Thoracic aorta (tissue), 2 donors: ENCODE measurements around the gene ATP6V1G3. TPM values are rescaled to one million over a fixed set of nuclear protein-coding genes. Genes with fewer than 3 reads are reported as not detected.

ENCODE experiments used
- ATAC-seq: fragments of 150-250 bp; one replicate; pipeline ENCODE4 v1.8.0; 2017; ENCODE audit warnings: low read depth; ENCODE audit not compliant: insufficient number of reproducible peaks, low FRiP score
- DNase-seq: peaks from one replicate; pipeline ENCODE4 v3.0.0-alpha.2; 2020; ENCODE audit warnings: low spot score
- H3K27ac ChIP-seq, 2 donors: fragments of 200-600 bp; sonication (generic); 1 replicate in 1 of 2; 2 replicates in 1 of 2; pipeline ENCODE4 v1.5.1; 2016; ENCODE audit warnings: mild to moderate bottlenecking in 2 of 2, moderate library complexity in 2 of 2
- H3K27me3 ChIP-seq: fragments of 200-600 bp; sonication (generic); replicated peaks from 2 replicates; pipeline ENCODE4 v1.6.0; 2016; ENCODE audit warnings: mild to moderate bottlenecking; ENCODE audit not compliant: insufficient read depth
- H3K36me3 ChIP-seq: fragments of 200-600 bp; sonication (generic); one replicate; pipeline ENCODE4 v1.5.1; 2016
- H3K4me1 ChIP-seq, 2 donors: fragments of 200-600 bp; sonication (generic); 1 replicate in 1 of 2; 2 replicates in 1 of 2; pipeline versions ENCODE4 v1.5.1 to v1.6.0; 2016; ENCODE audit warnings: low read depth in 2 of 2, mild to moderate bottlenecking in 1 of 2; ENCODE audit not compliant: control insufficient read depth in 1 of 2
- H3K4me3 ChIP-seq: fragments of 200-600 bp; sonication (generic); 2 replicates; pipeline ENCODE4 v1.5.1; 2016; ENCODE audit warnings: mild to moderate bottlenecking
- H3K9me3 ChIP-seq: fragments of 200-600 bp; sonication (generic); 2 replicates; pipeline ENCODE4 v1.5.1; 2016
- CTCF ChIP-seq: fragments of 200-600 bp; sonication (generic); IDR thresholded peaks from one replicate; pipeline ENCODE4 v1.5.1; 2019; ENCODE audit warnings: antibody characterized with exemption
- total RNA-seq, 2 donors: library from RNA; depleted of rRNA; stranded (reverse); fragments of >200 nt; gene quantifications; one replicate each; pipeline versions ENCODE4 v1.1.0 to v1.2.3, GENCODE V29; 2016

Gene ATP6V1G3
- total RNA-seq, 2 donors from 2014 or later: not detected

GRCh38 chr1:198498881-198499280 is 41.6 kb downstream of the ATP6V1G3 start:
- ATAC-seq (no peak), DNase-seq (no peak)
- Histone ChIP-seq H3K36me3 (no peaks in the 10 kb centered on the region), H3K27ac (no peak overlapping the region), H3K9me3 (peaks cover 4% of the 10 kb centered on the region), H3K4me1 (no peaks in the 10 kb centered on the region), H3K27me3 (no peaks in the 10 kb centered on the region), H3K4me3 (no peak overlapping the region)
- TF ChIP-seq CTCF: no peak

GRCh38 chr1:198498103-198498385 is 42.4 kb downstream of the ATP6V1G3 start:
- DNase-seq: no peak
- Histone ChIP-seq H3K27me3 (no peaks in the 10 kb centered on the region), H3K27ac (no peak overlapping the region), H3K36me3 (no peaks in the 10 kb centered on the region), H3K4me1 (no peaks in the 10 kb centered on the region), H3K9me3 (no peaks in the 10 kb centered on the region), H3K4me3 (no peak overlapping the region)
- no peak for ATAC-seq
- TF ChIP-seq CTCF: no peak

- ATAC-seq (no peak), DNase-seq (no peak)
- no peaks in the 10 kb centered on the region for H3K4me1 ChIP-seq
- no peak overlapping the region for H3K27ac ChIP-seq
- no peaks in the 10 kb centered on the region for H3K27me3 ChIP-seq
- no peaks in the 10 kb centered on the region for H3K36me3 ChIP-seq
- TF ChIP-seq CTCF: no peak
- H3K4me3 ChIP-seq: no peak overlapping the region
- no peaks in the 10 kb centered on the region for H3K9me3 ChIP-seq
Measured at GRCh38 chr1:198497326-198498102, 43.0 kb downstream of the ATP6V1G3 start.

GRCh38 chr1:198496216-198497143 is 44.0 kb downstream of the ATP6V1G3 start:
- no peak for TF ChIP-seq CTCF
- no peaks in the 10 kb centered on the region for H3K9me3 ChIP-seq
- H3K4me3 ChIP-seq: no peak overlapping the region
- H3K27me3 ChIP-seq: no peaks in the 10 kb centered on the region
- no peak overlapping the region for H3K27ac ChIP-seq
- DNase-seq (no peak), ATAC-seq (no peak)
- no peaks in the 10 kb centered on the region for H3K4me1 ChIP-seq
- H3K36me3 ChIP-seq: no peaks in the 10 kb centered on the region

GRCh38 chr1:198495631-198496030 is 44.8 kb downstream of the ATP6V1G3 start:
- TF ChIP-seq CTCF: no peak
- ATAC-seq (no peak), DNase-seq (no peak)
- Histone ChIP-seq H3K4me3 (no peak overlapping the region), H3K9me3 (no peaks in the 10 kb centered on the region), H3K4me1 (no peaks in the 10 kb centered on the region), H3K36me3 (no peaks in the 10 kb centered on the region), H3K27me3 (no peaks in the 10 kb centered on the region), H3K27ac (no peak overlapping the region)
